Choroid plexus epithelial cell (primary cell): Measurements from ENCODE around the gene SEMA4G.

Source experiments
- DNase-seq: peaks from one replicate; pipeline ENCODE4 v3.0.0-alpha.2; 2010; ENCODE audit warnings: low read depth
- H3K4me3 ChIP-seq: 2 replicates; pipeline ENCODE4 v1.5.1; 2011; ENCODE audit warnings: low read depth, mild to moderate bottlenecking, control low read depth, low read length, moderate library complexity
- CTCF ChIP-seq: conservative IDR thresholded peaks from 2 replicates; pipeline ENCODE4 v1.5.1; 2011; ENCODE audit warnings: low read depth, mild to moderate bottlenecking, control low read depth, inconsistent platforms, low read length, moderate library complexity

Gene SEMA4G

GRCh38 chr10:100997360-100998182, 28.3 kb downstream of the SEMA4G start:
- H3K4me3 ChIP-seq, result peak overlapping the region; percentile 83
- DNase-seq, result peak; percentile 75
- peak; percentile 85 for TF ChIP-seq CTCF

GRCh38 chr10:100998183-100998990, 29.1 kb downstream of the SEMA4G start:
- DNase-seq, result peak; percentile 82
- peak overlapping the region; percentile 83 for H3K4me3 ChIP-seq
- TF ChIP-seq CTCF, result no peak

- peak overlapping the region; percentile 83 for H3K4me3 ChIP-seq
- peak; percentile 59 for TF ChIP-seq CTCF
- DNase-seq, result peak; percentile 75
Measured at GRCh38 chr10:100998991-100999741, 29.9 kb downstream of the SEMA4G start.

GRCh38 chr10:100999742-101000126, 30.4 kb downstream of the SEMA4G start, which contains the start of gene LZTS2:
Gene LZTS2 (plus strand): TSS chr10:100999808. CDS start chr10:101002539, 2,731 bp downstream.
- peak within 1 kb of the TSS; percentile 83 for H3K4me3 ChIP-seq
- no peak for DNase-seq
- TF ChIP-seq CTCF, result no peak

GRCh38 chr10:101000127-101000914, 31.0 kb downstream of the SEMA4G start:
- TF ChIP-seq CTCF, result no peak
- peak overlapping the region; percentile 83 for H3K4me3 ChIP-seq
- no peak for DNase-seq

GRCh38 chr10:101000915-101001658, 31.8 kb downstream of the SEMA4G start:
- peak overlapping the region; percentile 83 for H3K4me3 ChIP-seq
- TF ChIP-seq CTCF, result no peak
- peak; percentile 94 for DNase-seq
